Hindlimb muscle (tissue), 1 donor: Measurements from ENCODE around the gene CDKN1A. TPM values are rescaled to one million over a fixed set of nuclear protein-coding genes. Genes with fewer than 3 reads are reported as not detected.

Source experiments
- DNase-seq: peaks from one replicate; pipeline ENCODE4 v3.0.0-alpha.2; 2013
- polyA plus RNA-seq: library from polyadenylated mRNA; unstranded; fragments of 120-200 nt; gene quantifications from one replicate; pipeline ENCODE4 v1.2.1, GENCODE V29; 2013; ENCODE audit not compliant: insufficient read length

The CDKN1A gene
- polyA plus RNA-seq, 1 donor, result 233 TPM

DNA sequence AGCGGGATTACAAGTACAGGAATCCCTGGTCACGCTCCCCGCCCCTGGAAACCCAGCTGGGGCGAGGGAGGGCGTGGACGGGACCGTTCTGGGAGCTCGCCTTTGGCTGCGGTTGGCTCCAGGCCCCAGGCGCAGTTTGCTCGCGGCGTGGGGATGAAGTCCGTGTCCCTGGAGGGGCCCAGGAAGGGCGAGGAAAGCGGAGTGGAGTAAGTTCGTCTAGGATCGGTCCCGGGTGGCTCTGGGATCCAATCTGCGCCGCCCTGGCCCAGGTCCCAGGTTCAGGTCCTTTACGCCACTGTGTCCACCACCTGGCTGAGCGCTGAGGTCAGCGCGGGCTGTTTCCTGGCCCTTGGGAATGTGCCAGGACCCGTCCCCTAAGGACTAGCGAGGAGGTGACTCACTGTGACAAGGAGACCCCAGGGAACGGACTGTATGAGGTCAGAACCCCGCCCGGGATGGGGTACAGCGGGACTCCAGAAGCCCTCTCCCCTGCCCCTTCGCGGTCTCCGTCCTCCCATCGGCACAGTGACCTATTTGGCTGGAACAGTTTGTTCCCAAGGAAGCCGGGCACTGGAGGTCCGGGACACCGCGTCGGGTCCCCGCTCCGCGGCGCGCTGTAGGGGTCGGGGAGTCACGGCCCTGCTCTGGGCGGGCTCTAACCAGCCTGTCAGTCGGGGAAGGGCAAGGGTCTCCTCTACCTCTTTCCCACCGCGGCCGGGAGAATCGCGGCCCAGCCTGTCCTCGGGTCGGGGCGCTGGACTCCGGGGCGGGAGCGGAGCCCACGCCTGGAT lies 724 bp downstream of the CDKN1A start:
- DNase-seq, result peak; percentile 61

DNA sequence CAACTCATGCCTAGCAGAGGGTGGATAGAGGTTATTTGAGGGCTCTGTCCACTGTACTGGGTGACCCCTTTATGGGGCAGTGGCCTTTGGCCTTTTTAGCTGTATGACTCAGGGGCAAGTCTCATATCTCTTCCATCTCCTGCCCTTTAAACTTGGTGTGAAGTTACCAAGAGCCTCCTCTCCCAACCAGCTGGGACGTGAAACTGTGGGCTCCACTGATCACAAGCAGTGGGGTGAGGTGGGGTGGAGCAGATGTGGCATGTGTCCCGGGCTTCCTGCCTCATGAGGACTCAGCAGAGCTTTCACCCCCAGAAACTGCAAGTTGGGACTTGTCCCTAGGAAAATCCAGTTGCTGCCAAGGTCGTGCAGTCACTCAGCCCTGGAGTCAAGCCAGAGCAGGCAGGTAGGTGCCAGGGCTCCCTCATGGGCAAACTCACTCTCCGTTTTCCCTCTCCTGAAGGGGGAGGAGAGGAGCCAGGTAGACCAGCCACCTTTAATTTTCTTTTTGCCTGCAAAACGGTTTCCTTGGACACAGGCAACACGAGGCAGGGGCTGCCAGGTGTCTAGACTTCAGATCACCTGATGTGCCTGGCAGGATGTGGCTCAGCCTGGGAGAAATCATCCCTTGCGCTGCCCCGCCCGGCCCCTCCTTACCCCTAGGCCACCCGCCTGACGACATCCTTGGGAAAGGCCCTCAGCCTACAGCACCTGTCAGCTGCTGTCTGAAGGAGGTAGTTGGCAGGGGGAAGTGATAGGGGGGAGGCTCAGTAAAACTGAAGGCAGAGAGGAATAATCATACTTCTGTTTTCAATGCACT lies 4.0 kb downstream of the CDKN1A start:
- DNase-seq, result no peak

- DNase-seq, result no peak
These were observed 4.7 kb downstream of the CDKN1A start for GRCh38 chr6:36683145-36683655.

GRCh38 chr6:36683656-36684446 lies 5.3 kb downstream of the CDKN1A start:
- DNase-seq, result no peak

DNA sequence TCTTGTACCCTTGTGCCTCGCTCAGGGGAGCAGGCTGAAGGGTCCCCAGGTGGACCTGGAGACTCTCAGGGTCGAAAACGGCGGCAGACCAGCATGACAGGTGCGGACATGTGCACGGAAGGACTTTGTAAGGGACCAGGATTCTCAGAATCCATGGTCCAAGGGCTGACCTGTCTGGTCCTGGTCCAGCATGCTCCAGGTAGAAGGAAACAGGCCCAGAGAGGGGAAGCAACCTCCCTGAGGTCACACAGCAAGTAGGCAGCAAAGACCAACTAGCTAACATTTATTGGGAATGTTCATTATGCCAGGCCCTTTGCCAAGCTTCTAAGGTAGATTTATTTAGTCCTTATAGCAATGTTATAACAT lies 5.9 kb downstream of the CDKN1A start:
- DNase-seq, result no peak

DNA sequence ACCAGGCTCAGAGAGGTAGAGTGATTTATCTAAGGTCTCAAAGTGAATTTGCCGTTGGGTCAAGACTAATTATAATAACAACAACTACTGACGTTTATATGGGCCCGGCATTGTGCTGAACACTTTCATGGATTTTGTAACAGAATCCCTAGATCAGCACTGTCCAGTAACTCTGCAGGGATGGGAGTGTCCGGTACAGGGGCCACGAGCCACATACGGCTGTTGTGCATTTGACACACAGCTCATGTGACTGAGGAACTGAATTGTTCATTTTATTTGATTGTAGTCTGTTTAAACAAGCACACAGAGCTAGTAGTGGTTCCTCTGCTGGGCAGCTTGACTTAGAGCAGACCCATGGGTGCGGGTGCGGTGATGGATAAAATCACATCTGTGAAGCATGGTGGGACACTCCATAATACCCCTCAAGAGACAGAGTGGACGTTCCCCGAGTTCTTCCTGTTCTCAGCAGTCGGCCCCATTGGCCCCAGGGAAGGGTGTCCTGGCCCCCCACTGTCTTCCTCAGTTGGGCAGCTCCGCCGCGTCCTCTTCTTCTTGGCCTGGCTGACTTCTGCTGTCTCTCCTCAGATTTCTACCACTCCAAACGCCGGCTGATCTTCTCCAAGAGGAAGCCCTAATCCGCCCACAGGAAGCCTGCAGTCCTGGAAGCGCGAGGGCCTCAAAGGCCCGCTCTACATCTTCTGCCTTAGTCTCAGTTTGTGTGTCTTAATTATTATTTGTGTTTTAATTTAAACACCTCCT lies 6.8 kb downstream of the CDKN1A start:
- no peak for DNase-seq

GRCh38 chr6:36685926-36686667 lies 7.6 kb downstream of the CDKN1A start:
- no peak for DNase-seq

- no peak for DNase-seq
These were observed 8.4 kb downstream of the CDKN1A start for GRCh38 chr6:36686668-36687513.

- no peak for DNase-seq
These were observed 9.7 kb downstream of the CDKN1A start for GRCh38 chr6:36688063-36688738.

GRCh38 chr6:36688739-36689075 lies 10.2 kb downstream of the CDKN1A start:
- no peak for DNase-seq

GRCh38 chr6:36691011-36691410 lies 12.5 kb downstream of the CDKN1A start:
- DNase-seq, result no peak

DNA sequence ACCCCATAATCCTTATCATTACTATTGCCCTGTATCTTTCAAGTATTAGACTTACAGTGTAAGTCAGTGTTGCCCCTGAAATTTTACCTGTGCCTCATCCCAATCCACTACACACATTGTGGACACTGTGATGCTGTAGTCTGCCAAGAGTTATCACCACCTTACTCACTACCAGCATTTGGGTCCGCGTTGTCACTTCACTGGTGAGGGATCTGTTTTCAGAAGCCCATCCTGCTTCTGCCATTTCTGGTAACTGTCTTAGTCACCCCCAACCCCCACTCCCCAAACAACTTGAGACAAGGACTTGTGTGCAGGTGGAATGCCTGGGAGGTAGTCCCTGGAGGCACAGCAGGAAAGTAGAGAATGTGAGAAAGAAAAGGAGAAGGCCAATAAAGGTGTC lies 13.1 kb downstream of the CDKN1A start:
- DNase-seq, result no peak

DNA sequence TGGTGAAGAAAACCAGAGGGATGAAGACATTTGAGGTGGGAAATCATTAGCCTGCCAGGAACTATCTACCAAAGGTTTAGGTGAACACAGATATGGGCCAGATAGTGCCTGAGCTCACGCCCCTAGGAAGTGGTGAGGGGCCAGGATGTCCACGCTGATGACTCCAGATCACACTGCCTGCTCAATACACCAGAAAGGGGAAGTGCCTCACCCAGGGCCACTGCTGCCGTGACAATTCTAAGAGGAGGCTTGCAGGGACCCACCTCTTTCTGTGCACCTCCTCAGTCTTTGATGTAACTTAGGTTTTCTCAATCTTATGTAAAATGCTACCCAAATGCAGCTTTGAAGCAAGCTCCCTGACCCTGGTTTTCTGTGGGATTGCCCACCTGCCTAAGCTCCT lies 13.7 kb downstream of the CDKN1A start:
- DNase-seq, result no peak

GRCh38 chr6:36692861-36693702 lies 14.6 kb downstream of the CDKN1A start:
- no peak for DNase-seq

GRCh38 chr6:36694616-36695015 lies 16.1 kb downstream of the CDKN1A start:
- no peak for DNase-seq

- DNase-seq, result no peak
These were observed 16.9 kb downstream of the CDKN1A start for GRCh38 chr6:36695414-36695813.

DNA sequence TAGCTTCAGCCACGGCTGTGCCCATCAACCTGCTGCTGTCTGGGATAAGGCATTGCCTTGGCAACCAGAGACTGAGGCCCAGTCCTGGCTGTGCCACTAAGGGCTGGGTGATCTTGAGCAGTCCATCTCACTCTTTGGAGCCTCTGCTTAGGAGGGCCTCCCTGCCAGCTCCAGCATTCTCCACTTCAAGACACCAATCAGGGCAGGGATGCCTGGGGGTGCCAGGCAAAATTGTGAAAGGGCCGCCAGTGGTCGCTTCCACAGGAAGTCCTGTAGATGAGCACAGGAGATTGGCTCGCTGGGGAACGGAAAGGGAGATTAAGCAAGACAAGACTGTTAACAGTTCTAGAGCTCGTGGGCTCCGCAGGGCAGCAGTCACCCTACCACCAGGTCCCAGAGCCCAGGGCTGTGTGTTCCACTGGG lies 19.0 kb downstream of the CDKN1A start, which contains the start of gene RAB44:
Gene RAB44, plus strand, starts transcription at position 346 of the 423 bp plus-strand sequence. CDS start 6,410 bp downstream, outside the sequence.
- no peak for DNase-seq

DNA sequence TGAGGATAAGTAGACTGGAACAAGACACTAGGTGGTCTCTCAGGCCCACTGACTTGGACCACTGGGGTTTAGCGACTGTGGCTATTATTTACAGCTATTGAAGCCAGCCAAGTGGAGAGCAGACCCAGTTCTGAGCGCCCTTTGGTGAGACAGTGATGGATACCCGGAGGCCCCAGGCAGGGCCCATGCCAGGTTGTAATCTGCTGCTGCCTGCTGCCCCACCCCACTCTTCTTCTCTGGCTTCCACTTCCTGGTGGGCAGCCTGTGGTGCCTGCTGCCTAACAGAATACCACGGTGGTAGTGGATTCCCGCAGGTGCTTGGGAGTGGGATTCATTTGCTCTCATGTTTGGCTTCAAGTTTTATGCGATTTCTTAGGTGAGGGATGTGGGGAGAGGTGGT lies 19.7 kb downstream of the CDKN1A start:
- DNase-seq, result no peak

- DNase-seq, result no peak
These were observed 20.4 kb downstream of the CDKN1A start for GRCh38 chr6:36698871-36699271.
